ENCODE results near the gene VSIR.

The VSIR gene

DNA sequence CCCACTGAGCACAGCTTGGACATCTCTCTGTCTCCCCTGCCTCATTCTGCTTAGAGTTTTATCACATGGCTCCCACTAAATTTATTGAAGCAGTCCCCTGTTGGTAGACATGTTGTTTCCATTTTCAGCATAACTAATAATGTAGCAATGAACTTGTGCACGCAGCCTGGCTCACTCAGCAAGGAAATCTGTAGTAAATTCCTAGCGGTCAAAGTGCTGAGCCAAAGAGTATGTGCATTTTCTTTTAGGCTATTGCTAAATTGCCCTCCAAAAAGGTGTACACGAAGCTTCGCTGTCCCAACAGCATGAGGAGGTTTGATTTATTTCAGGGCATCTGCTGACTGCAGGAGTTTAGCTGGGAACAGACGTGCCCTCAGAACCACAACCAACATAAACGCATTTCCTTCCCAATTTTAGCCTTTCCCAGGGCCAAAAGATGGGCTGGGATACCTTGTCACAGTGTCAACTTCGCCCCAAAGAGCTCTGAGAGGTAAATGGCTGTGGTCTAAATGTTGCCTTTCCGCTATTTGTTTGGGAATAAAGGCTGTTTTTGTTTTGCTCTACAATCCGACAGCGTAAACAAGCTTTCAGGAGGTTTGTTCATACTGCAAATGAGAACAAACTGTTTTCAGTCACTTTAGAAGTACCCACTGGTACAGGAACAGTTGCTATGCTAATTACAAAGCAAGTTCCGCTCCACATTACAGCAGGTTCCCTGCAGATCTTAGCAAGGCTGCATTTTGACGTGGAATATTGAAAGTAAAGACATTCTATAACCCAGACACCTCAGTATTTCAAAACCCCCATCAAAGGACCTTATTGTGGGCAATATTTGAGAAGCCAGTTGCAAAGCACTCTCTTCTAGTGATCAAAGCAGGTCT is 16.8 kb downstream of the VSIR start:
- TF ChIP-seq POLR2AphosphoS5 (IDR thresholded peaks at IDR 0.05; ENCODE audit: low read depth, low read length) (no peak), SIN3A (IDR thresholded peaks at IDR 0.05; ENCODE audit: borderline replicate concordance, insufficient read depth, low read length) (no peak), TAF1 (IDR thresholded peaks at IDR 0.05; ENCODE audit: borderline replicate concordance, insufficient read depth, low read length) (no peak), FOXP2 (optimal IDR thresholded peaks at IDR 0.05; ENCODE audit: borderline replicate concordance, extremely low read depth, extremely low read length, insufficient read depth) (no peak)
- TF ChIP-seq, protein P1, sequence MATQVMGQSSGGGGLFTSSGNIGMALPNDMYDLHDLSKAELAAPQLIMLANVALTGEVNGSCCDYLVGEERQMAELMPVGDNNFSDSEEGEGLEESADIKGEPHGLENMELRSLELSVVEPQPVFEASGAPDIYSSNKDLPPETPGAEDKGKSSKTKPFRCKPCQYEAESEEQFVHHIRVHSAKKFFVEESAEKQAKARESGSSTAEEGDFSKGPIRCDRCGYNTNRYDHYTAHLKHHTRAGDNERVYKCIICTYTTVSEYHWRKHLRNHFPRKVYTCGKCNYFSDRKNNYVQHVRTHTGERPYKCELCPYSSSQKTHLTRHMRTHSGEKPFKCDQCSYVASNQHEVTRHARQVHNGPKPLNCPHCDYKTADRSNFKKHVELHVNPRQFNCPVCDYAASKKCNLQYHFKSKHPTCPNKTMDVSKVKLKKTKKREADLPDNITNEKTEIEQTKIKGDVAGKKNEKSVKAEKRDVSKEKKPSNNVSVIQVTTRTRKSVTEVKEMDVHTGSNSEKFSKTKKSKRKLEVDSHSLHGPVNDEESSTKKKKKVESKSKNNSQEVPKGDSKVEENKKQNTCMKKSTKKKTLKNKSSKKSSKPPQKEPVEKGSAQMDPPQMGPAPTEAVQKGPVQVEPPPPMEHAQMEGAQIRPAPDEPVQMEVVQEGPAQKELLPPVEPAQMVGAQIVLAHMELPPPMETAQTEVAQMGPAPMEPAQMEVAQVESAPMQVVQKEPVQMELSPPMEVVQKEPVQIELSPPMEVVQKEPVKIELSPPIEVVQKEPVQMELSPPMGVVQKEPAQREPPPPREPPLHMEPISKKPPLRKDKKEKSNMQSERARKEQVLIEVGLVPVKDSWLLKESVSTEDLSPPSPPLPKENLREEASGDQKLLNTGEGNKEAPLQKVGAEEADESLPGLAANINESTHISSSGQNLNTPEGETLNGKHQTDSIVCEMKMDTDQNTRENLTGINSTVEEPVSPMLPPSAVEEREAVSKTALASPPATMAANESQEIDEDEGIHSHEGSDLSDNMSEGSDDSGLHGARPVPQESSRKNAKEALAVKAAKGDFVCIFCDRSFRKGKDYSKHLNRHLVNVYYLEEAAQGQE (IDR thresholded peaks at IDR 0.05; ENCODE audit: insufficient read depth in 1 of 2, low read depth in 2 of 2, low read length in 2 of 2): no peak

DNA sequence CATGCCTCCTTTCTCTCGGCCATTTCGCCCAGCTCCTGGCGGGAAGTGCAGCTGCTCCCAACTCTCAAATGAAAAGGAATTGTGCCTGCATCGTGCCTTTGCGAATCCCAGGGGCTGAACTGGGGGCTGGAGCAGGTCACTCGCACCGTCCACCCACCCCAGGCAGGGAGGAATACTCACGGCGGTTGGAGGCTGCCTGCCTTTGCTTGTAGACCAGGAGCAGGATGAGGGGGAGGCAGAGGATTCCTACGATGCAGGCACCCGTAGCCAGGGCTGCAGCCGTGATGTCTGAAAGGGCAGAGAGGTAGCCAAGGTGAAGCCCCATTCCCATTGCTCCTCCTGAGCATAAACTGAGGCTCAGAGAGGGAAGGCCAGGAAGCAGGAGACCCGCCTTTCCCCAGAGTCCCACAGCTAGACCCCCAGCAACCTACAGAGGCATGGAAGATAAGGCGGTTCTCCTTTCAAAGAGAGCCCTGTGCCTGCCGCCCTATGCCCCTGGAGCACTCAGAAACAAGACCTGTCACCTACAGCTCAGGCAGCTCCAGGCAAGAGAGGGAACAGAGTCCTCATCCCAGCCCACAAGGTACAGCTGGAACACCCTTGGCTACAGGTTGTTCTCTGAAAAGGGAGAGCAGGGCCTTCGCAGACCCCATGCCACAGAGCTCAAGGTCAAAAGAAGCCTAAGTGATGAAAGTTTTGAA is 18.0 kb downstream of the VSIR start:
- TF ChIP-seq TAF1 (IDR thresholded peaks at IDR 0.05; ENCODE audit: borderline replicate concordance, insufficient read depth, low read length) (no peak), FOXP2 (optimal IDR thresholded peaks at IDR 0.05; ENCODE audit: borderline replicate concordance, extremely low read depth, extremely low read length, insufficient read depth) (no peak)

GRCh38 chr10:71754562-71754961 is 18.8 kb downstream of the VSIR start:
- TF ChIP-seq TAF1 (IDR thresholded peaks at IDR 0.05; ENCODE audit: borderline replicate concordance, insufficient read depth, low read length) (no peak), POLR2AphosphoS5 (IDR thresholded peaks at IDR 0.05; ENCODE audit: low read depth, low read length) (no peak), SIN3A (IDR thresholded peaks at IDR 0.05; ENCODE audit: borderline replicate concordance, insufficient read depth, low read length) (no peak), FOXP2 (optimal IDR thresholded peaks at IDR 0.05; ENCODE audit: borderline replicate concordance, extremely low read depth, extremely low read length, insufficient read depth) (no peak)
- TF ChIP-seq, protein P1 (IDR thresholded peaks at IDR 0.05; ENCODE audit: insufficient read depth in 1 of 2, low read depth in 2 of 2, low read length in 2 of 2): no peak

DNA sequence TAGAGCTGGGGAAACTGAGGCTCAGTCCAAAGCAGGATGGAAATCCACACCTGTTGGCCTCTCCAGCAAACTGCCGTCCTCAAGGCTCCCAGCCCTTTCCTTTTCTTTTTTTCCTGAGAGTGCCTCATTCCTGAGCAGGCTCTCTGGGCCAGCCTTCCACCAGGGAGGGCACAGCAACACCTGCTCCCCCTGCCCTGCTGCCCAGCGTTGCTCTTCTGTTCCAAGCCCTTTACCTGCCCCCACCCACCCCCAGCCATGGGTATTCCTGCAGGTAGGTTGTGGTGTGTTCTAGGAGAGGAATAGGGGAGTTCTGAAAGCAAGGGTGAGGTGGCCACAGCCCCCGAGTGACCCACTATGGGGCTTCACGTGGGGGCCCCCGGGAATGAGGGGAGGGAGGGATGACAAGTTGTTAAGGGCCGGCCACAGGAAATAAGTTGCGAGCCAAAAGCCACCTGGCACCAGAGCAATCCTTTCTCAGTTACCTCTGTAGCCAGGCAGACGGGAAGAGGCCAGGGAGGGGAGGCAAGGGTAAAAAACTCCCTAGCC is 19.3 kb downstream of the VSIR start:
- no peak for TF ChIP-seq FOXP2 (optimal IDR thresholded peaks at IDR 0.05; ENCODE audit: borderline replicate concordance, extremely low read depth, extremely low read length, insufficient read depth)
- TF ChIP-seq POLR2AphosphoS5 (IDR thresholded peaks at IDR 0.05; ENCODE audit: low read depth, low read length): no peak
- TF ChIP-seq, protein P1 (IDR thresholded peaks at IDR 0.05; ENCODE audit: insufficient read depth in 1 of 2, low read depth in 2 of 2, low read length in 2 of 2): no peak
- no peak for TF ChIP-seq TAF1 (IDR thresholded peaks at IDR 0.05; ENCODE audit: borderline replicate concordance, insufficient read depth, low read length)
- TF ChIP-seq SIN3A (IDR thresholded peaks at IDR 0.05; ENCODE audit: borderline replicate concordance, insufficient read depth, low read length): no peak

- TF ChIP-seq TAF1 (IDR thresholded peaks at IDR 0.05; ENCODE audit: borderline replicate concordance, insufficient read depth, low read length) (no peak), SIN3A (IDR thresholded peaks at IDR 0.05; ENCODE audit: borderline replicate concordance, insufficient read depth, low read length) (no peak), POLR2AphosphoS5 (IDR thresholded peaks at IDR 0.05; ENCODE audit: low read depth, low read length) (no peak), FOXP2 (optimal IDR thresholded peaks at IDR 0.05; ENCODE audit: borderline replicate concordance, extremely low read depth, extremely low read length, insufficient read depth) (no peak)
- TF ChIP-seq, protein P1 (IDR thresholded peaks at IDR 0.05; ENCODE audit: insufficient read depth in 1 of 2, low read depth in 2 of 2, low read length in 2 of 2): peak; percentile 57 to 80; a peak in 3 of 4 replicates
Measured at GRCh38 chr10:71753091-71753959, 20.0 kb downstream of the VSIR start.

Measured in PFSK-1 (cell line).